Measurements from ENCODE around the gene RPS19.
A peak's percentile ranks its signal among the peaks of the same experiment; 100 is the strongest.

Gene RPS19

GRCh38 chr19:41880329-41880708, 20.3 kb downstream of the RPS19 start:
- no peak for DNase-seq

- DNase-seq = peak; percentile 63
These were observed 22.8 kb downstream of the RPS19 start, which contains the start of gene ARHGEF1 for GRCh38 chr19:41882568-41883462. Gene ARHGEF1, plus strand, starts transcription at chr19:41883184. Its CDS starts 4,899 bp downstream, at chr19:41888083.

GRCh38 chr19:41883463-41883820, 23.4 kb downstream of the RPS19 start:
- DNase-seq = no peak

DNA sequence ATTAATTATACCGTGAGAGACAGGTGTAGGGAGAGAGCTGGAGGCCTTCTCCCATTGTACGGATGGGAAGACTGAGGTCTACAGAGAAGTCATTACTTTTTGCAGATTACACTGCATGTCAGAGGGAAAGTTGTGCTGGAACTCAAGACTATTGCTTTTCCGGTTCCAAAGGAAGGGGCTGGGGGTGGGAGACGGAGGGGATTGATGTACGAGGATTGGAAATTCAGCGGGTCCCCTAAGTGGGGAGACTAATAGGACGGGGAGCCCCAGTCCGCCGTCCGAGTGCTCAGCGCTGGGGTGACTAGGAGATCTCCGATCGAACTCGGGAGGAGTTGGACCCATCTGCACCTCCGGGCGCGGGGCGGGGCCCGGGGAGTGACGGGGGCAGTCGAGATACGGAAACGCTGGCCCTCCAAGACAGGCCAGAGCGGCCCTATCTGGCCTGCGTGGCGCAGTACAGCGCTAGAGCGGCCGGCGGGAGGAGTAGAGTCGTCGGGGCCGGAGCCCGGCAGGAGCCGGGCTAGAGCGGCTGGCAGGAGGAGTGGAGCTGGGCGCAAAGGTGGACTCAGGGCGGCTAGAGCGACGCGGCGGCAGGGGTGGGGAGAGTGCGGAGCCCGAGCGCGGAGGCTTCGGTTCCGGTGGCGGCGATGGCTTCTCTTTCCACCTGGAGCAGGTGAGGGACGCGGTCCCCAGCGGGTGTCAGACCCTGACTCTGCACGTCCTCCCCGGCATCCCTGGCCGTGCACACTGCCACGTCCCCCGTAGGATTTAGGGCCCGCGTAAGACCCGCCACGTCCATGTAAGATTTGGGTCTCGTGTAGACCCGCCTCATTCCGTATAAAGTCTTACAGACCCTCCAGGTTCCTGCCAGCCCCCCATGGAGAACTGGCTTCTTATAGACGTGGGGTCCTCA, 24.0 kb downstream of the RPS19 start:
- DNase-seq = peak; percentile 95

GRCh38 chr19:41886761-41887710, 27.0 kb downstream of the RPS19 start:
- DNase-seq = peak; percentile 79

- DNase-seq = peak; percentile 80
These were observed 27.8 kb downstream of the RPS19 start for GRCh38 chr19:41887711-41888382.

DNA sequence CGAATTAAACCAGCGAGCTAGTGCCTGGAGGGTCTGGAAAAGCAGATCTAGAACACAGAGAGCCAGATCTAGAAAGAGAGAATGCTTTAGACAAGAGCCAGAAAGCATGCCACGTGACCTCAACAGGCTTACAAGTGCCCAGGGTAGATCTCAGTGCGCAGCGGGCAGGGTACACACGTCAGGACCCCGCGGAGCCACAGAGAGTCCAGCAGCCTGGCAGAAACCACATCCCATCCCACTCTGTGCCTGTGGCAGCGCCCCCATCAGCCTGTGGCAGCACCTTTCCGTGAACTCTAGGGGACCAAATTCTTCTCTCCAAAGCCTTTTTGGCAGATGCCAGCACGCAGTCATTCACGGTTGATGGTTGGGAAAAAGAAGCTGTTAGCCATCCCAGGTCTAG, 28.9 kb downstream of the RPS19 start:
- DNase-seq = no peak

- DNase-seq = no peak
These were observed 29.8 kb downstream of the RPS19 start for GRCh38 chr19:41889896-41890295.

DNA sequence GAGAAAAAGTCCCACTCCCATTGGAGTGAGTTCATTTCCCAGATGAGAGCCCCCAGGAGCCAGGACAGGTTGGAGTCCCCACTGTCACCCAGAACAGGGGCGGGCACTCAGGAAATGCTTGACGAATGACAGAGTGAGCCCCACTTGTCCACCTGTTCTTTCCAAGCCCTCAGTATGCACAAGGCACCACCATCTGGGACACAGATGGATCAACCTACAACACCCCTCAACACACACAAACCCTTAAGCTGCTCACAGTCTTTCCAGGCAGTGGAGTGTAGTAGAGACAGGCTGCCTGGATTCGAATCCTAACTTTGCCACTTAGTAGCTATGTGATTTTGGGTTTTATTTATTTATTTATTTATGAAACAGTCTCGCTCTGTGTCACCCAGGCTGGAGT, 30.9 kb downstream of the RPS19 start:
- DNase-seq = no peak

DNA sequence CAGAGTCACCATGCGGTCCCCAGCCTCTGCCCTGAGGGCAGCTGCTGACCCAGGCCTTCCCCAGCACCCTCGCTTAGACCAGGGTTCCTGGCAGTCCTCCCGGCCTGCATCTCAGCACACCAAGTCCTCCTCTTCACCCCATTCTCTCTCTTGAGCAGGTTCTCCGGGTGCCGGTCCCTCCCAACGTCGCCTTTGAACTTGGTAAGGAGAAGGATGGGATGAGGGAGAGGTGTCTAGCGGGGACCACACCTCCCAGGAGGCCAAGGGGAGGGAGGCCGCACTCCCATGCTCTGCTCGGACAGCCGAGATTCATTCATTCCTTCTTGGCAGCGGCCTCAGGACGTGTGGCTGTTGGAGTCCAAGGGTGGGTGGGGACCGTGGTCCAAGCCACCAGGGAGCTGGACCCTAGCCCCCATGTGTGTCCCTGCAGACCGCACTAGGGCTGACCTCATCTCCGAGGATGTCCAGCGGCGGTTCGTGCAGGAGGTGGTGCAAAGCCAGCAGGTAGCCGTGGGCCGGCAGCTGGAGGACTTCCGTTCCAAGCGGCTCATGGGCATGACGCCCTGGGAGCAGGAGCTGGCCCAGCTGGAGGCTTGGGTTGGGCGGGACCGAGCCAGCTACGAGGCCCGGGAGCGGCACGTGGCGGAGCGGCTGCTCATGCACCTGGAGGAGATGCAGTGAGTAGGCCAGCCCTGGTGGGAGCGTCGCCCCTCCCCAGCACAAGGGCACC, 32.3 kb downstream of the RPS19 start:
- DNase-seq = no peak

- DNase-seq = no peak
These were observed 33.8 kb downstream of the RPS19 start for GRCh38 chr19:41893899-41894298.

DNA sequence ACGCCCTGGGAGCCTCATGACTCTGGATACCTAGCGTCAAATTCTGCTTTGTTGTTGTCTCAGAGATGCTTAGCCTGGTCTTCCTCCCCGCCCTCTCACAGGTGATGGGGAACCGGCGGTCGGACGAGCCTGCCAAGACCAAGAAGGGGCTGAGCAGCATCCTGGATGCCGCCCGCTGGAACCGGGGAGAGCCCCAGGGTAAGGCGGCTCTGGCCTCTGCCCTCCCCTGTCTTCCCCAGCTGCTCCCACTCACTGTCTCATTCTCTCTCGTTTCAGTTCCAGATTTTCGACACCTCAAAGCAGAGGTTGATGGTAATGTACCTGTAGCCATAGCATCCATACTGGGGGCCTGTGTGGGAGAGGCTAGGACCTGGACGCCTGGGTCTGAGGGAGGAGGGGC, 34.3 kb downstream of the RPS19 start:
- DNase-seq = no peak

DNA sequence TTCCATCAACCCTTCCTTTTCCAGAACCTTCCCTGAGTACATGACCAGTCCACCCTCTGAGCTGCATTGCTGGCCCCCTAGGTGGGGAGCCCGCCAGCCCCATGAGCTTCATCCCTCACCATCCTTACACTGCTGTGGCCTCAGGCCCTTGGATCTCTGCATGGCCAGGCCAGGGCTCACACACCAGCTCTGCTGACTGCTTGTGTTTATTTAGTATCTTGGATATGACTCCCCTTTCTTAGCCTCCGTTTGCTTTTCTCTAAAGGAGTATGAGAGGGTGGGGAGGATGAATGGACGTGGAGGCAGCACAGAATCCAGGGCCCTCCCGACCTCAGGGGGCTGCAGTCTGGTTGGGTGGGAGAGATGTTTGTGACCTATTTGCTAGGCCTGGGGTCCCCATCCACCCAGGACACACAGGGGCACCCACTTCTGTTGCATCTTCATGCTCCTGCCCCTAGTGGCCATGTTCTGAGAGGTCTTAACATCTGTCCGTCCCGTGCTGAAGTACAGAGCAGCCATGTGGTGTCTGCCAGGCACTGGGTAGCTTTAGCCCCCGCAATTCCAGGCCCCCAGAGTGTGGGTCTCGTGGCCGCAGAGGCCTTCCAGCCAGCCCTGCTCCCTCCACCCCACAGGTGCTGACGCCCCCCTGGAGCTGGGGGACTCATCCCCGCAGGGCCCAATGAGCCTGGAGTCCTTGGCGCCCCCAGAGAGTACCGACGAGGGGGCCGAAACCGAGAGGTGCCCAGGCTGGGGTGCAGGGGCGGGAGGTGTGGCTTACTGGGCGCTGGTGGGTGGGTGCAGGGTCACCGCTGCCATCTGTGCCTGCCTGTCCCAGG, 35.9 kb downstream of the RPS19 start:
- DNase-seq = no peak

GRCh38 chr19:41896581-41896942, 36.5 kb downstream of the RPS19 start:
- no peak for DNase-seq

GRCh38 chr19:41897181-41897580, 37.1 kb downstream of the RPS19 start:
- DNase-seq = no peak

- no peak for DNase-seq
These were observed 37.8 kb downstream of the RPS19 start for GRCh38 chr19:41897820-41898219.

DNA sequence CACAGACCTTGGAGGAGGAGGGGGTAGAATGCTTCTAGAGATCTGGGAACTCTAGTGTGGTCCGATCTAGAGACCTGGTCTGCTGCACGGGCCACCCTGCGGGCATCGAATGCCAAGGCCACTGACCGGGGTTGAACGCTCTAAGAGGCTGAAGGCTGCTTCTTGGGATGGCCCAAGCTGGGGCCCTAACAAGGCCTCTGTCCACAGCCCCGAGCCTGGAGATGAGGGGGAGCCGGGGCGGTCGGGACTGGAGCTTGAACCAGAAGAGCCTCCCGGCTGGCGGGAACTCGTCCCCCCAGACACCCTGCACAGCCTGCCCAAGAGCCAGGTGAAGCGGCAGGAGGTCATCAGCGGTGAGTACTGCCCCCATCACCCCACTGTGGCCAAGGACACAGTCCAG, 38.2 kb downstream of the RPS19 start:
- DNase-seq = no peak

- no peak for DNase-seq
These were observed 41.8 kb downstream of the RPS19 start for GRCh38 chr19:41901707-41902360.

- no peak for DNase-seq
These were observed 42.5 kb downstream of the RPS19 start for GRCh38 chr19:41902594-41902993.
